ENCODE data around the gene CCN5. TPM values are rescaled to one million over a fixed set of nuclear protein-coding genes. Genes with fewer than 3 reads are reported as not detected.

Gene CCN5
- total and polyA plus RNA-seq, 2 of the 8 experiments (the other 6 are each of a cell fraction or from before 2014, with no cell fraction given), result not detected

DNA sequence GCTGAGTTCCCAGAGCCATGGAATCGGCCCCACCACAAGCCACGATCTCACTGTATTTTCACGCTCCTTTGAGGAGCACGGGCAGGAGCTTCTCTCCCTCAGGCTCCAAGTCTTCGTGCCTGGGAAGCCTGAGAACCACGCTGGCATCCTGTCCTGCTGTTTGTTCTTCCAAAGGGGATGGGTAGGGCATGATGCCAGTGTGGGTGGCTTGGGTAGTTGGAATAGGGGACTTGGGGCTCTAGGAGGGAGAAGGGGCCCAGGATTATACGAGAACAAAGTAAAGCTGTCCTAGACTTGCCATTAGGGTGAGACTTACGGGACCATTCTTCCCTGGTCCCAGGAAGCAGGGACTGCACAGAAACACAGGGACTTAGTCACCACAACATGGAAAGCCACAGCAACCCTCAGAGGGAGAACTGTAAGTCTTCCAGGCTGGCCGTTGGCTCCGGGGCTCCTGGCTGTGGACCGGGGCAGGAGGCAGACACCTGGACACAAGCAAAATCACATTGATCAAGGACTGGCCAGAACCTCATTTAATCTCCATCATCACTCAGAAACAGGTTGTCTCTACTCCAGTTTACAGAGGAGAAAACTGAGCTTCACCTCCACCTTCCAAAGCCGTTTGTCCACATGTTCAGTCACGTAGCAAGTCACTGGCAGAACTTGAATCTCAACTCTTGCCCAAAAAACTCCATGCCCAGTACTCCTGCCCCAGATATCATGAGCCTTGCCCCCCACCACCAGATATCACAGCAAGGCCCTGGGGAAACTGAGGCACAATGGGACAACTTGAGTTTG, 1.3 kb downstream of the CCN5 start:
- 90% methylated on average over 13 of the region's 13 CpGs; no CpG with 5 or more reads in 1 of the 2 experiments for WGBS, 2 experiments (ENCODE audit: extremely low coverage in 1 of 2, insufficient coverage in 1 of 2, insufficient read length in 1 of 2, insufficient replicate concordance in 2 of 2, low coverage in 1 of 2, low lambda C conversion rate in 2 of 2, missing lambda C conversion rate in 1 of 2)
- CTCF ChIA-PET (ENCODE audit: partially characterized antibody), result interaction anchor here (0.8 to 20.4 kb wide), 10 partner anchors 13 to 163 kb away, joined by 3 to 180 read pairs (median 4); no protein-coding TSS in a partner anchor
- Histone ChIP-seq H2BK15ac (ENCODE audit: low read length) (no peak overlapping the region), H3K9me3 (ENCODE audit: insufficient read depth in 2 of 2, low read depth in 1 of 2, low read length in 1 of 2) (no peaks in the 10 kb centered on the region), H2BK120ac (replicated peaks; ENCODE audit: low read depth, low read length) (no peak overlapping the region), H3K9ac (replicated peaks in 1 of 4; ENCODE audit: extremely low read depth in 1 of 4, low read depth in 3 of 4, low read length in 3 of 4) (no peak overlapping the region), H3K27me3 (replicated peaks in 1 of 4; ENCODE audit: control insufficient read depth in 3 of 4, extremely low read depth in 1 of 4, insufficient read depth in 3 of 4, low read length in 3 of 4) (no peaks in the 10 kb centered on the region), H3K4me3 (ENCODE audit: extremely low read depth in 1 of 4, insufficient read depth in 2 of 4, low read depth in 3 of 4, low read length in 4 of 4) (no peak overlapping the region), H3K56ac (replicated peaks; ENCODE audit: insufficient read length, low read depth, low read length) (no peak overlapping the region), H3K27ac (ENCODE audit: low read depth, low read length) (no peak overlapping the region), H4K20me1 (replicated peaks in 1 of 2; ENCODE audit: control insufficient read depth in 1 of 2, insufficient read depth in 2 of 2, low read length in 2 of 2) (no peaks in the 10 kb centered on the region), H3K23ac (ENCODE audit: insufficient read length) (no peak overlapping the region), H3K79me1 (ENCODE audit: low read depth, low read length) (no peaks in the 10 kb centered on the region), H3K18ac (ENCODE audit: extremely low read depth, low read length) (no peak overlapping the region), H2AFZ (ENCODE audit: low read length) (no peak overlapping the region), H2BK5ac (ENCODE audit: low read depth, low read length) (no peak overlapping the region), H2BK20ac (ENCODE audit: low read length) (no peak overlapping the region), H2AK5ac (ENCODE audit: low read depth, low read length) (no peak overlapping the region), H3K79me2 (ENCODE audit: control insufficient read depth in 1 of 2, insufficient read depth in 2 of 2, low read length in 2 of 2) (no peaks in the 10 kb centered on the region), H2BK12ac (ENCODE audit: low read depth, low read length) (no peak overlapping the region), H3K23me2 (ENCODE audit: low read depth, low read length) (no peaks in the 10 kb centered on the region), H4K91ac (replicated peaks; ENCODE audit: insufficient read length, low read length) (no peak overlapping the region), H3K4ac (replicated peaks; ENCODE audit: insufficient read length, low read depth, low read length) (no peak overlapping the region), H3K4me1 (replicated peaks in 1 of 4; ENCODE audit: control insufficient read depth in 3 of 4, insufficient read depth in 4 of 4, low read length in 3 of 4) (peaks cover 0 to 3% (median 0%) of the 10 kb centered on the region in 4 experiments; a peak in 1 of 7 replicates), H3K14ac (ENCODE audit: insufficient read length) (no peak overlapping the region), H3K36me3 (ENCODE audit: control insufficient read depth in 2 of 4, insufficient read depth in 4 of 4, low read length in 3 of 4) (no peaks in the 10 kb centered on the region), H4K8ac (ENCODE audit: extremely low read depth, insufficient read depth, low read length) (no peak overlapping the region), H3K4me2 (ENCODE audit: insufficient read depth in 1 of 2, low read depth in 2 of 2, low read length in 2 of 2) (no peak overlapping the region), H4K5ac (ENCODE audit: insufficient read length, low read depth, low read length) (no peak overlapping the region)
- POLR2A ChIA-PET (ENCODE audit: partially characterized antibody), result interaction anchor here (0.6 kb wide), 1 partner anchor 12 kb away, joined by 3 read pairs; no protein-coding TSS in a partner anchor
- TF ChIP-seq RFX5 (IDR thresholded peaks at IDR 0.05; ENCODE audit: borderline replicate concordance, low read depth, low read length) (no peak), SP4 (IDR thresholded peaks at IDR 0.05; ENCODE audit: low read length) (no peak), KDM1A (IDR thresholded peaks at IDR 0.05; ENCODE audit: borderline replicate concordance, low read length) (no peak), JUN (IDR thresholded peaks at IDR 0.05; ENCODE audit: low read depth, low read length) (no peak), CBX5 (IDR thresholded peaks at IDR 0.05; ENCODE audit: low read depth, low read length) (no peak), SUZ12 (IDR thresholded peaks at IDR 0.05; ENCODE audit: low read length) (no peak), CBX8 (IDR thresholded peaks at IDR 0.05; ENCODE audit: borderline replicate concordance, low read depth, low read length) (no peak)
- no peak for FAIRE-seq
- no peak for DNase-seq (ENCODE audit: low read depth in 1 of 2, low spot score in 2 of 2)

Data from H1 (cell line).